NCI-H187 (cell line): ENCODE measurements around the gene NDUFS1.
"Not testable (repeated sequence)": the region's sequence is repeated elsewhere in the genome, so short reads cannot be mapped to it uniquely, and the experiment has no call there.

Experiments used
- DNase-seq, 2 experiments: peaks; one replicate each; lab custom pipeline; 2025; lab: John Stamatoyannopoulos, UW

Gene NDUFS1

GRCh38 chr2:206098471-206098870, 60.8 kb downstream of the NDUFS1 start:
- no peak for DNase-seq

- no peak for DNase-seq
Observed at GRCh38 chr2:206096876-206097275, 62.4 kb downstream of the NDUFS1 start.

GRCh38 chr2:206095536-206096332, 63.5 kb downstream of the NDUFS1 start:
- no peak for DNase-seq

- DNase-seq = no peak
Observed at GRCh38 chr2:206092297-206092696, 66.9 kb downstream of the NDUFS1 start.

GRCh38 chr2:206088248-206088647, 71.0 kb downstream of the NDUFS1 start:
- no peak for DNase-seq

GRCh38 chr2:206086716-206087350, 72.4 kb downstream of the NDUFS1 start:
- no peak for DNase-seq

- peak; percentile 58 to 62 for DNase-seq
Observed at GRCh38 chr2:206085742-206086445, 73.3 kb downstream of the NDUFS1 start, which contains the start of gene INO80D. TSS of gene INO80D (minus strand) at chr2:206086174. CDS start at chr2:206063016, 23,158 bp downstream.

GRCh38 chr2:206084870-206085741, 74.1 kb downstream of the NDUFS1 start:
- no peak for DNase-seq

GRCh38 chr2:206084439-206084869, 74.8 kb downstream of the NDUFS1 start:
- DNase-seq = no peak

GRCh38 chr2:206083602-206084438, 75.4 kb downstream of the NDUFS1 start:
- no peak for DNase-seq

GRCh38 chr2:206082298-206082843, 76.9 kb downstream of the NDUFS1 start:
- DNase-seq = no peak

GRCh38 chr2:206080927-206081326, 78.3 kb downstream of the NDUFS1 start:
- DNase-seq = no peak

GRCh38 chr2:206079699-206080465, 79.4 kb downstream of the NDUFS1 start:
- DNase-seq = no peak

- not testable (repeated sequence) for DNase-seq
Observed at GRCh38 chr2:206077879-206078278, 81.4 kb downstream of the NDUFS1 start.

- DNase-seq = no peak
Observed at GRCh38 chr2:206075113-206075512, 84.1 kb downstream of the NDUFS1 start.

GRCh38 chr2:206071807-206072206, 87.4 kb downstream of the NDUFS1 start:
- no peak for DNase-seq

- DNase-seq = no peak
Observed at GRCh38 chr2:206069417-206069816, 89.8 kb downstream of the NDUFS1 start.

GRCh38 chr2:206068207-206068606, 91.0 kb downstream of the NDUFS1 start:
- no peak for DNase-seq
